IMR-90 (cell line): ENCODE data around the gene ZBP1. TPM values are rescaled to one million over a fixed set of nuclear protein-coding genes. Genes with fewer than 3 reads are reported as not detected.

Source experiments
- ATAC-seq: fragments of 200-7000 bp; cut with Tn5 transposase; 2 replicates; pipeline ENCODE4 v1.9.1; 2020; ENCODE audit warnings: low read depth, mild to moderate bottlenecking, moderate library complexity
- BruUV-seq: library from RNA; stranded (reverse); fragments of 400-500 nt; replicated peaks from 2 replicates; lab custom pipeline; 2021; lab: Mats Ljungman, UMichigan
- CTCF ChIA-PET: fragments of 300-600 bp; formaldehyde crosslinking; extraction: SDS; loops from one replicate; lab custom pipeline; 2021; ENCODE audit warnings: antibody characterized with exemption; lab: Yijun Ruan, JAX
- POLR2A ChIA-PET: fragments of 300-600 bp; sonication (Branson Sonifier 250); formaldehyde crosslinking; loops from one replicate; lab custom pipeline; 2022; ENCODE audit warnings: antibody characterized with exemption; ENCODE audit not compliant: unreplicated experiment; lab: Charles Lee
- DNase-seq: peaks from one replicate; pipeline ENCODE4 v3.0.0; 2013
- H2AFZ ChIP-seq: replicated peaks from 2 replicates; pipeline ENCODE3; 2013; ENCODE audit warnings: low read length, mild to moderate bottlenecking; ENCODE audit not compliant: poor library complexity
- H2AK5ac ChIP-seq: 2 replicates; pipeline ENCODE4 v1.6.1; 2013; ENCODE audit warnings: low read depth, low read length, inconsistent platforms
- H2AK9ac ChIP-seq: replicated peaks from 2 replicates; pipeline ENCODE3; 2013; ENCODE audit warnings: mild to moderate bottlenecking, low read depth, low read length, moderate library complexity; ENCODE audit not compliant: poor library complexity
- H2BK120ac ChIP-seq: 2 replicates; pipeline ENCODE4 v1.6.1; 2013; ENCODE audit warnings: low read depth, low read length, inconsistent platforms
- H2BK15ac ChIP-seq: 3 replicates; pipeline ENCODE4 v1.6.1; 2013; ENCODE audit warnings: low read depth, low read length, inconsistent platforms
- H2BK20ac ChIP-seq: 2 replicates; pipeline ENCODE4 v1.6.1; 2013; ENCODE audit warnings: low read depth, mild to moderate bottlenecking, inconsistent platforms, low read length, moderate library complexity
- H2BK5ac ChIP-seq: 2 replicates; pipeline ENCODE4 v1.6.1; 2013; ENCODE audit warnings: mild to moderate bottlenecking, low read depth, low read length, inconsistent platforms; ENCODE audit not compliant: poor library complexity, severe bottlenecking
- H3K14ac ChIP-seq: replicated peaks from 2 replicates; pipeline ENCODE4 v1.6.1; 2013; ENCODE audit warnings: low read depth, low read length, inconsistent platforms
- H3K18ac ChIP-seq: 2 replicates; pipeline ENCODE4 v1.6.1; 2013; ENCODE audit warnings: low read depth, low read length, control low read depth
- H3K23ac ChIP-seq: 2 replicates; pipeline ENCODE4 v1.6.1; 2013; ENCODE audit warnings: low read depth, low read length, inconsistent platforms
- H3K27ac ChIP-seq: 2 replicates; pipeline ENCODE4 v1.5.1; 2013; ENCODE audit warnings: mild to moderate bottlenecking, control low read depth, low read length; ENCODE audit not compliant: insufficient read depth
- H3K27me3 ChIP-seq: 2 replicates; pipeline ENCODE4 v1.6.1; 2013; ENCODE audit warnings: low read length; ENCODE audit not compliant: control insufficient read depth, insufficient read depth
- H3K36me3 ChIP-seq: 2 replicates; pipeline ENCODE4 v1.6.1; 2013; ENCODE audit warnings: low read length, mixed read lengths; ENCODE audit not compliant: control insufficient read depth, insufficient read depth
- H3K4ac ChIP-seq: 2 replicates; pipeline ENCODE4 v1.6.1; 2013; ENCODE audit warnings: low read depth, low read length, inconsistent platforms
- H3K4me1 ChIP-seq: 2 replicates; pipeline ENCODE4 v1.6.1; 2013; ENCODE audit warnings: low read length, mixed read lengths; ENCODE audit not compliant: control insufficient read depth, insufficient read depth
- H3K4me2 ChIP-seq: 2 replicates; pipeline ENCODE4 v1.6.1; 2013; ENCODE audit warnings: low read depth, mild to moderate bottlenecking, control low read depth, low read length, moderate library complexity
- H3K4me3 ChIP-seq: 2 replicates; pipeline ENCODE4 v1.5.1; 2013; ENCODE audit warnings: low read depth, mild to moderate bottlenecking, control low read depth, low read length, moderate library complexity; ENCODE audit not compliant: insufficient read depth
- H3K56ac ChIP-seq: 2 replicates; pipeline ENCODE4 v1.6.1; 2013; ENCODE audit warnings: low read length, inconsistent platforms; ENCODE audit not compliant: insufficient read depth; ENCODE audit errors: extremely low read depth
- H3K79me1 ChIP-seq, 2 experiments: 2 replicates each; pipeline ENCODE4 v1.6.1; 2013; ENCODE audit warnings: low read length in 2 of 2, inconsistent platforms in 1 of 2, low read depth in 1 of 2
- H3K9ac ChIP-seq: 2 replicates; pipeline ENCODE4 v1.6.1; 2013; ENCODE audit warnings: low read depth, low read length, control low read depth
- H3K9me1 ChIP-seq: 2 replicates; pipeline ENCODE4 v1.6.1; 2013; ENCODE audit warnings: low read length, inconsistent platforms; ENCODE audit not compliant: insufficient read depth
- H3K9me3 ChIP-seq: 2 replicates; pipeline ENCODE4 v1.6.1; 2013; ENCODE audit warnings: low read length; ENCODE audit not compliant: control insufficient read depth, insufficient read depth
- H4K20me1 ChIP-seq: 2 replicates; pipeline ENCODE4 v1.6.1; 2013; ENCODE audit warnings: low read length, inconsistent platforms; ENCODE audit not compliant: insufficient read depth
- H4K5ac ChIP-seq: 2 replicates; pipeline ENCODE4 v1.6.1; 2013; ENCODE audit warnings: mild to moderate bottlenecking, low read depth, low read length, control low read depth
- H4K8ac ChIP-seq, 2 experiments: 2 replicates each; pipeline ENCODE4 v1.6.1; 2013; ENCODE audit warnings: low read depth in 2 of 2, low read length in 2 of 2, control low read depth in 1 of 2, inconsistent platforms in 1 of 2
- H4K91ac ChIP-seq: 2 replicates; pipeline ENCODE4 v1.6.1; 2013; ENCODE audit warnings: low read depth, low read length, inconsistent platforms; ENCODE audit not compliant: insufficient read depth
- BHLHE40 ChIP-seq: fragments of 150-350 bp; IDR thresholded peaks from 2 replicates; pipeline ENCODE4 v1.6.1; 2016; ENCODE audit warnings: mild to moderate bottlenecking, low read depth, low read length
- CEBPB ChIP-seq: IDR thresholded peaks from 2 replicates; pipeline ENCODE4 v1.6.1; 2012; ENCODE audit warnings: low read depth, low read length, improper control_type of control experiment
- CTCF ChIP-seq: conservative IDR thresholded peaks from 2 replicates; pipeline ENCODE4 v1.5.1; 2012; ENCODE audit warnings: mild to moderate bottlenecking, low read depth, low read length, improper control_type of control experiment
- ELK1 ChIP-seq: fragments of 150-350 bp; IDR thresholded peaks from 2 replicates; pipeline ENCODE4 v1.6.1; 2016; ENCODE audit warnings: low read depth, mild to moderate bottlenecking, low read length, moderate library complexity, borderline replicate concordance
- FOS ChIP-seq: fragments of 150-350 bp; IDR thresholded peaks from 2 replicates; pipeline ENCODE4 v1.6.1; 2016; ENCODE audit warnings: low read depth, low read length
- MXI1 ChIP-seq: IDR thresholded peaks from 2 replicates; pipeline ENCODE4 v1.6.1; 2012; ENCODE audit warnings: low read depth, mild to moderate bottlenecking, low read length, moderate library complexity, borderline replicate concordance
- RCOR1 ChIP-seq: IDR thresholded peaks from 2 replicates; pipeline ENCODE4 v1.6.1; 2012; ENCODE audit warnings: mild to moderate bottlenecking, low read length, improper control_type of control experiment; ENCODE audit not compliant: insufficient replicate concordance
- RFX5 ChIP-seq: IDR thresholded peaks from 2 replicates; pipeline ENCODE4 v1.8.0; 2012; ENCODE audit warnings: low read depth, mild to moderate bottlenecking, low read length, moderate library complexity
- SMC3 ChIP-seq: fragments of 150-350 bp; IDR thresholded peaks from 2 replicates; pipeline ENCODE4 v1.6.1; 2016; ENCODE audit warnings: low read depth, mild to moderate bottlenecking, antibody characterized with exemption, low read length, moderate library complexity
- USF2 ChIP-seq: fragments of 150-350 bp; IDR thresholded peaks from 2 replicates; pipeline ENCODE4 v1.6.1; 2017; ENCODE audit warnings: mild to moderate bottlenecking, antibody characterized with exemption, low read length, low read depth
- WGBS, 2 experiments: methylation state at CpG; one replicate each; pipeline versions ENCODE4 v1.1.5 to v1.1.7; 2013; ENCODE audit warnings: missing lambda C conversion rate in 2 of 2; ENCODE audit not compliant: insufficient read length in 1 of 2; ENCODE audit errors: extremely low coverage in 2 of 2; 5-methylcytosine and 5-hydroxymethylcytosine counted together
- dilution Hi-C: fragments of 300-500 bp; cut with HindIII; formaldehyde crosslinking; loops from one replicate; pipeline ENCODE4 v1.14.3; 2018; ENCODE audit warnings: low sequenced_read_pairs; ENCODE audit not compliant: unreplicated experiment
- in situ Hi-C: fragments of 300-500 bp; cut with MboI; formaldehyde crosslinking; loops from 3 replicates; pipeline ENCODE4 v1.14.3; 2019; ENCODE audit warnings: low sequenced_read_pairs, inconsistent platforms, mixed read lengths
- intact Hi-C: fragments of 100-400 bp; cut with micrococcal nuclease; formaldehyde crosslinking; loops from 2 replicates; pipeline ENCODE4 v1.10.0; 2022
- polyA plus RNA-seq, 3 experiments: library from polyadenylated mRNA; depleted of rRNA; stranded (reverse); fragments of >200 nt; gene quantifications; 2 replicates each; pipeline ENCODE4 v1.2.3, GENCODE V29; 2012; ENCODE audit warnings: low replicate concordance in 1 of 3
- total RNA-seq: library from RNA; depleted of rRNA; stranded (reverse); fragments of >200 nt; gene quantifications from 2 replicates; pipeline ENCODE4 v1.2.3, GENCODE V29; 2012

The ZBP1 gene
- total and polyA plus RNA-seq, 2 of the 4 experiments (the other 2 are of a cell fraction) = not detected

- Histone ChIP-seq H2AK9ac (no peak overlapping the region), H3K4me2 (no peak overlapping the region), H4K8ac (no peak overlapping the region), H3K4me1 (no peaks in the 10 kb centered on the region), H3K4ac (no peak overlapping the region), H3K9me1 (no peaks in the 10 kb centered on the region), H3K56ac (no peak overlapping the region), H3K9me3 (no peaks in the 10 kb centered on the region), H3K27ac (no peak overlapping the region), H2AFZ (no peak overlapping the region), H3K18ac (no peak overlapping the region), H3K4me3 (no peak overlapping the region), H4K20me1 (no peaks in the 10 kb centered on the region), H2BK5ac (no peak overlapping the region), H3K9ac (no peak overlapping the region), H2BK120ac (no peak overlapping the region), H2BK15ac (no peak overlapping the region), H3K36me3 (no peaks in the 10 kb centered on the region), H3K79me1 (no peaks in the 10 kb centered on the region), H4K91ac (no peak overlapping the region), H3K23ac (no peak overlapping the region), H4K5ac (no peak overlapping the region), H2BK20ac (no peak overlapping the region), H3K27me3 (peaks cover 14% of the 10 kb centered on the region), H3K14ac (no peak overlapping the region), H2AK5ac (no peak overlapping the region)
- intact Hi-C loops (no loop called here), in situ Hi-C loops (no loop called here), dilution Hi-C loops (no loop called here)
- DNase-seq (no peak), ATAC-seq (no peak)
- ChIA-PET CTCF (no interaction called here), POLR2A (no interaction called here)
- WGBS, 2 experiments = no CpG with 5 or more reads among the region's 3 CpGs
- TF ChIP-seq RCOR1 (no peak), ELK1 (no peak), SMC3 (no peak), RFX5 (no peak), BHLHE40 (no peak), MXI1 (no peak), CTCF (no peak), USF2 (no peak), FOS (no peak), CEBPB (no peak)
- BruUV-seq = no TSS peak
Observed at GRCh38 chr20:57571782-57572416, 48.3 kb downstream of the ZBP1 start.
